ENCODE measurements around the gene HOMER2.
"Not testable (repeated sequence)": the region's sequence is repeated elsewhere in the genome, so short reads cannot be mapped to it uniquely, and the experiment has no call there.

The HOMER2 gene

DNA sequence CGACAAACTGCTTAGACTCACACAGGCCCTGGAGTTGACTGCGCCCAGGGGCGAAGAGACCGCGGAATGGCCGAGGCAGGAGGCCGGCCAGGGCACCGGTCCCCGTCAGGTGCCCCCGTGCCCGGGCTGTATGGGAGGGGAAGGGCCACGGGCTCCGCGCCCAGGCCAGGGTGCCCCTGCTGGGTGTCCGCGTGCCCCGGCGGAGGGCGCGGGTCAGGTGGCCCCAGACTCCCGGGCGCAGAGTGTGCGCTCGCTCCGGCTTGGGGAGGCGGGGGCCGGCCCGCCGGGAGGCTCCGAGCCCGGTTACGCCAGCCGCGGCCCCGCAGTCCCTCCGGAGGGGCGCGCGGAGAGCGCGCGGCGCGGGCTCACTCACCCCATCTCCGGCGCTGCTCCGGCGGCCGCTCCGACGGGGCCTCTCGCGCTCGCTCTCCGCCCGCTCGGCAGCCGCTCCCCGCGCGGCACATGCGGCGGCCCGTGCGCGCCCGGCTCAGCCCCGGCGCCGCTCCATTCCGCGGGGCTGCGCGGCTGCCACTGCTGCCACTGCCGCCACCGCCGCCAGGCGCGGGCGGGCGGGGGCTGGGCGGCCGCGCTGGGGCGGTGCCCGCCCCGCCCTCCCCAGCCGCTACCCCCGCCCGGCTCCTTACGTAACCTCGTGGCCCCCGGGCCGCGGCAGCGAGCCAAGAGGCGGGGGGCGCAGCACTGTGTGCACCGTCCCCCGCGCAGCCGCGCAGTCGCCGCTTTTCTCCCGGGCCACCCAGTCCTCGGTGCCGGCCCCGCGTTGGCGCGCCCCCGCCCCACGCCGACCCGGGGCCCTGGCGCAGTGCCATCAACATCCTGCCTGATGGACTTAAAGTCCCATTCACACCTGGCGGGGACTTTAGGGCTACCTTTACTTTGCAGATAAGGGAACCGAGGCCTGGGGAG is at the start of gene HOMER2:
Gene HOMER2 (minus strand): TSS at position 563 of the 924 bp plus-strand sequence. CDS start 185 bp downstream, at position 378.
- no peak for DNase-seq

DNA sequence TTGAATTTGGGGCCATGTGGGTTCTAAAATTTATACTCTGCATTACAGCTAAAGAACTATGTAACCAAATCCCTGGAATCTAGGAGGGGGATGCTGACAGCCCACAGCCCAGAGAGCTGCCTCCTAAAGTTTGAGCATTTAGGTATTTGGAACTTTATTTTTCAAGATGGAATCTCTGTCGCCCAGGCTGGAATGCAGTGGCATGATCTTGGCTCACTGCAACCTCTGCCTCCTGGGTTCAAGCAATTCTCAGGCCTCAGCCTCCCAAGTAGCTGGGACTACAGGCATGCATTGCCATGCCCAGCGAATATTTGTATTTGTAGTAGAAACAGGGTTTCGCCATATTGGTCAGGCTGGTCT is 48.1 kb upstream of the HOMER2 start:
- not testable (repeated sequence) for DNase-seq

DNA sequence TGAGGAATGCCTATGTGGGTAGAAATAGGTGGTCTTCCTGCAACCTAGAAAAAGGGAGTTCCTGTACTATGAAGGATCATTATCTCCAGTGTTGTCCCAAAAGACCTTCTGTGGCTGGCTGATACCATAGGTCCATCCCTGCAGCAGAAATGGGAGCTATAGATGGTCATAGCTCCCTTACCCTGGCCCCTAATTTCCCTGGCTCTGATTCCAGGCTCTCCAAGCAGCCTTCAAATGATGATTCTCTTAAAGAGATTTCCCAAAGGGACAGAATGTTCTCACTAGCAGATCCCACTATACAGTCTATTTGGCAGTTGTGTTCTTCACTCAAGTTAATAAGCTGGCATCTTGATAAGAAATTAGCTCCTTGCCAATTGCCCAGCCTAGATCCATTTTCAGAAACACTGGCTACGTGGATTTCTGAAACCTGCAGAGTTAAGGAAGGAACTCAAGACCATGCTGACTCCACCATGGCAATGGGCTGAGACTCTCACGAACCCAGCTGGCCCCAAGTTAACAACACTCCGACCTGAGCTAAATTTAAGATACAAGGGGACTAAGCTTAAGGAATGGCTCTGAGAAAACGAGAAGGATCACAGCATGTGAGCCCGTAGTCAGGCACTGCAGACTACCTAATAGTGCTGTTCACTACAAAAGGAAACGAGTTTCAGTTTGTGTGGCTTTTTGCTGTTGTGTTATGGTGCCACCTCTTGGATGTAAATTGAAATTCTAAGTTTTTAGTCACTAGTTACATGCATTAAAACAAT is 47.6 kb upstream of the HOMER2 start:
- peak; percentile 9 for DNase-seq

DNA sequence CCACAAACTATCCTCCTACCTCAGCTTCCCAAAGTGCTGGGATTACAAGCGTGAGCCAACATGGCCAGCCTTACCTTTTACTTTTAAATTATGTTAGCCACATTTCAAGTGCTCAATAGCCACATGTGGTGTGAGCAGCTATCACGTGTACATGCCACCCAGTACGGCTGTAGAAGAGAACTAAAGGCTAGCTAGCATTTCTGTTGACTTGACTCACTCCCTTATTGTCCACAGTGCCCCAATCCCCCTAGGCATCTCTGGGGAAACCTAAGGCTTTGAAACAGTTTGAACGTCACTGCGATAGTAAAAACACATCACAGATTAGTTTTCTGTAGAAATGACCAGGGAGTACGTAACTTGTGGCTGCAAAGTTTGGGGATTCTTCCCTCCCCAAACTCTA is 46.9 kb upstream of the HOMER2 start:
- DNase-seq = no peak

DNA sequence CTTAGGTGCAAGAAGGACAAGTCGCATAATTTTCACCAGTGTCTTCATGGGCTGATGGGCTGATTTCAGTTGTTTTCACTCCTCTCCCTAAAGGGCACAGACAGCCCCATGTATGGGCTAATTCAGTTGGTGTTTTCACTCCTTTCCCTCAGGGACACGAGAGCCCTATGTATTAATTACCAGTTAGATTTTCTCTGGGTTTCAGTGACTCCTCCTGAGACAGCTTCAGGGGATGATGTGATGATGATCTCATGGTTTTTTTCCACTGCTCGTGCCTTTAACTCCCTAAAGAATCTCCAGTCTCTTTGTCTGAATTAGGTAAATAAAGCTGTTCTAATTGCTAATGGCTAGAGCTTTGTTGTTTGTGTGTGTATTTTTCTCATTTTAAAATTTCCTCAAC is 43.4 kb upstream of the HOMER2 start:
- DNase-seq = no peak

DNA sequence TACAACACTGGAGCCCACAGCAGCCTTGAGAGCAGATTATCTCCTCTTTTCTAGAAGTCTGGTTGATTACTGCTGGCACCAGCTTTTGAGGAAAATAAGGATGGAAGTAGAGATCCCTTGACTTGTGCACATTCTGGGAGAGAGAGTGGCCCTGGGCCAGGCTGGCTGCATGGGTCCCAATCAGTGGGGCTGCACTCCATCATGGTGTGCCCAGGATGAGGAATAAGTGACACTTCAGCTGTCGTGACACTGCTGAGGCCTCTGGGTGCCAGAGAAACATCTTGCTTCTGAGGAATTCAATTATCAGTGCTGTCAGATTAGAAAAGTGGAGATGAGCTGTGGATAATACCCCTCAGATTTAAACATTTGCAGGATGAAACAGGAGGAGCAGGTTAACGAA is 42.6 kb upstream of the HOMER2 start:
- no peak for DNase-seq

DNA sequence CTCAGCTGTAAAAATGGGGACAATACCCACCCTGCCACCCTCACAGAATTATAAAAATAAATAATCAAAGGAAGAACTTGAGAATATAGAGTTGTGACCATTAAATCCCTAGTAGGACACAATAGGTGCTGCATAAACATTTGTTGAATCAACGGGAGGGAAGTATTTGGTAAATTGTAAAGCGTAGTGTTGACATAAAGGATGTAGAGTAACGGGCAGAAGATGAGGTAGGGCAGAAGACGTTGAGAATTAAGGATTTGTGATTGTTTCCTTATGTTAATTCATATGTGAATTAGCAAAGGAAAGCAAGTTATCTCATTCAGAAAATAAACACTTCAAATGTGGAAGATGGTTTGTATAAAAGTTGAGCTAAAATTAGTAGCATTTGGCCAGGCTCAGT is 40.6 kb upstream of the HOMER2 start:
- no peak for DNase-seq

DNA sequence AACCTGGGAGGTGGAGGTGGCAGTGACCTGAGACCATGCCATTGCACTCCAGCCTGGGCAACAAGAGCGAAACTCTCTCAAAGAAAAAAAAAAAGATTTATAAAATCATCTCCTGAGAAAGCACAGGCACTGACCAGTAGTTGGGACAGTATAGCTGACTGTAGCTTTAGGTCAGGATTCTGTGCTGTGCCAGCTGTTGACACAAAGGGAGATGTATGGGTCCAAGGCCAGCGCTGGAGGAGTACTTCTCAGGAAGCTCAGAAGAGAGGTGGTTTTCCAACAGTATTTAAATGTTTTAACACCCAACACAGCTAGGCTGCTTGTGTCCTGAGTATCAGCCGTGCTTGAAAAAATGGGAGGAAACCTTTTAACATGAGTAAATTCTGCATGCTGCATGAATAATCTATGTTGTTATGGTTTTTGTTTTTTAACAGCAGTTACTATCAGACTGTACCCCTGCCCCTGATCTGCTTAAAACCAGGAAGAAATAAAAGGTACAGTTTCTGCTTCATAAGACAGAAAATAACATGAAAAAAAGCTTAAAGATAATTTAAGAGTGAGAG is 40.0 kb upstream of the HOMER2 start:
- DNase-seq = no peak

DNA sequence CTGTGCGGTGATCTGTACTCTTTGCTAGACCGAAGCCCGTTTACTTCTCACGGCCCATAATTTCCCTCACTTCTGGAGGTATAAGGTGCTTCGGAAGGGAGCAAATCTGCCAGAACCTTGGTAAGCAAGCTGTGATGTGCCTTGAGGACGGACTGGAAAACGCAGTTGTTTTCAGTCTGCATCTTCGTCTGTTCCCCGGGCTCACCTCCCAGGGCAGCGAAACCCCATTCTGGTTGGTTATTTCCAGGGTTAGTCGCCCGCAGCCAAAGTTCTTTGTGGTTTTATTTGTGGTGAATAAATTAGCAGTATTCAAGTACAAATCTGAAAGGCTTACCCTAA is 33.9 kb upstream of the HOMER2 start:
- DNase-seq = no peak

DNA sequence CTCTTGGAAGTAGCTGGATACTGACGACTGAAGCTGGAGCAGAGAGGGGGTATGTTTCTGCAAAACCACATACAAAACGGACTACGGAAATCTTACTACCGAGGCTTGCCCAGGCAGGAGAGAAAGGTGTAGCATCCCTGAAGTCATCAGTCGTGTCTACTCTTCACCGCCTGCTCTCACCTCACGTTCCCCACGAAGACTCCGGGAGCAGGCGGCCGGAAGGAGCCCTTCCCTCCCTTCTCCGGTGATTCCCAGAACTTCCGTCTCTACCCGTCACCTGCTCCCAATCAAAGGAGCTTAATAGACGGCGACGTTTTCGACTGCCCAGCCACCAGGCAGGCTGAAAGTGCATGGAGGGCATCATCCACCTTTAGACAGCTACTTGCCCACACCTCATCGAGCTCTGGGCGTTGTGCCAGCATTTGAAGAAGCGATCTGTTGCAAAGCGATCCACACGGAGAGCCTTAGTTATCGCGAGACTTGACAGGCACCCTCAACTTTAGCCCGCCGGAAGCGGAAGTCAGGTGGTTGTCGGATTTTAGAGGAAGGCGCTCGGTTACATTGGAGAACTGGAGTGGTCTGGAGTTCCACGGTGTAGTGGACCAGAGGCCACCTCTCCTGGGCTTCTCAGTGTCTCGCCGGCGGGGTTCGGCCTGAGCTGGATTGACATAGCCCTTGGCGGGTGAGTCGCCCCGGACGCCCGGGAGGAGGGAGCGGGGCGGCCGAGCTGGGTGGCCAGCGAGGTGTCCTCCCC is 33.3 kb upstream of the HOMER2 start, which contains the start of gene RAMAC:
Gene RAMAC (plus strand): TSS at position 523 of the 754 bp plus-strand sequence. CDS start 2,809 bp downstream, outside the sequence.
- DNase-seq = peak; percentile 84

DNA sequence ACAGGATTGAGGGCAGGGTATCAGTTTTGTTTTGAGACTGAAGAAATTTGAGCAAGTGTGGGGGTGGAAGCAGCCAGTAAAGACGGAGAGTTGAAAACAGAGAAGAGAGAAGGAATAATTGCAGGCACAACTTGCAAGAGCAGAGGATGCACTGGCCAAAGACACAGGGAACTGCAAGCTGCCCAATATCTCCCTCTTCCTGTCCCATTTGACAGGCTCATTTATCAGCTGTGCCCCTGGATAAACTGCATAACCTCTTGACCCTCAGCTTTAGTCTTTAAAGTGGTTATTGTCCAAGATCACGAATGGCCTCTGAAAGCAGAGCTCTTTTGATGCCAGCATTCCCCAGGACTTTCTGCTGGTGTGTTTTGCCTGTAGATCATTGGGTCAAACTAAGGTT is 28.5 kb upstream of the HOMER2 start:
- no peak for DNase-seq

DNA sequence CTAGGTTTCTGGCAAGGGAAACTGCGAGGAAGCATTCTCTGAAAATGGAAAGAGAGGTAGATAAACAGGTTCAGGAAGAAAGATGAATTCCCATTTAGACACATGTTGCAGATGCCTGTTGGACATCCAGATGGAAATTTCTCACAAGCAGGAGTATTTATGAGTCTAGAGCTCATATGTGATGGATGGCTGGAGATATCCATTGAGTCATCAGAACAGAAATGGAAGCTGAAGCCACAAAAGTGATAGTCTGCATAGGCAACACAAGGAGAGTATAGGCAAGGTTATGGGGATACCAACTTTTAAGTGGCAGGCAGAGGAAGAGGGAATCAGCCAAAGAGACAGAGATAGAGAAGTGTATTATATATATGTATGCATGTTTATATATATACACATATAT is 27.2 kb upstream of the HOMER2 start:
- DNase-seq = no peak

DNA sequence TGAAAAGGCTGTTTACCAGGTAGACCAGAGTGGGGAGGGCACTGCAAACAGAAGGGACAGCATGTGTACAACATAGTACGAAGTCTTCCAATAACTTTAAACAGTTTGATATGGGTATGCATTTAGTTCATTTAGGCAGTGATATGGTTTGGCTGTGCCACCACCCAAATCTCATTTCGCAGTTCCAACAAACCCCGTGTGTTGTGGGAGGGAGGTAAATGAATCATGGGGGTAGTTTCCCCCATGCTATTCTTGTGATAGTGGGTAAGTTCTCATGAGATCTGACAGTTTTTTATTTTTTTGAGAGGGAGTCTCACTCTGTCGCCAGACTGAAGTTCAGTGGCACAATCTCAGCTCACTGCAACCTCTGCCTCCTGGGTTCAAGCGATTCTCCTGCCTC is 25.9 kb upstream of the HOMER2 start:
- DNase-seq = no peak

DNA sequence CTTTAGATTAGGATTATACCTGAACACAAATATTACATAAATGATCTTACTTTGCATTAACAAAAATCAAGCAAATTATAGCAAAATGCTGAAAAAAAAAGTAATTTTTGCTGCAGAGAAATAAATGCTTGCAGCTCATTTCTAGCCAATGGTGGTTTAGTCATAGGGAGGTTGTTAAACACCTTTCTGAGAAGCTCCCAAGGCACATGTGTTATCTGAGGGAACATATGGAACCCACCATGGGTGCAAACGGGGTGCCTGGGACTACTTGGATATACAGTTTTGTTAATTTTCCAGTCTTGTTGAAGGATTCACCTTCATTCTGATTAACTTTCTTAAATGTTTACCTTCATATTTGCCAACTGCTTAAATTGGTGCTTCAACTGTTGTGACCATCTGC is 24.6 kb upstream of the HOMER2 start:
- DNase-seq = no peak

DNA sequence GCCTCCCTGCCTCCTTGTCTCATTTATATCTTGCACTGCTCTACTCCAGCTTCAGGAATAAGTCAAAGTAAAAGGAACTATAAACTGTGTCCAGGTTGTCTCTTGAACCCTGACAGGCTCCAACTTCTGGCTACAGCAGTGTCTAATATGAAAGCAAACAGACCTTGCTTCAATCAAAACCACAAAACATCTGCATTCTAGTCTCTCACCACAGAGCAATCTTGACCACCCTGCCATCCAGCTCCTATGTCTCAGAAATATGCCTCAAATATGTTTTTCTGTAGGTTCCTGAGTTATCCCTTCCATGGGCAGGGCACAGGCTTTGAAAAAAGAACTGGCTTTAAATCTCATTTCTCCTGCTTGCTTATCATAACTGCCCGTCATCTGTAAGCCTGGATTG is 20.5 kb upstream of the HOMER2 start:
- no peak for DNase-seq

DNA sequence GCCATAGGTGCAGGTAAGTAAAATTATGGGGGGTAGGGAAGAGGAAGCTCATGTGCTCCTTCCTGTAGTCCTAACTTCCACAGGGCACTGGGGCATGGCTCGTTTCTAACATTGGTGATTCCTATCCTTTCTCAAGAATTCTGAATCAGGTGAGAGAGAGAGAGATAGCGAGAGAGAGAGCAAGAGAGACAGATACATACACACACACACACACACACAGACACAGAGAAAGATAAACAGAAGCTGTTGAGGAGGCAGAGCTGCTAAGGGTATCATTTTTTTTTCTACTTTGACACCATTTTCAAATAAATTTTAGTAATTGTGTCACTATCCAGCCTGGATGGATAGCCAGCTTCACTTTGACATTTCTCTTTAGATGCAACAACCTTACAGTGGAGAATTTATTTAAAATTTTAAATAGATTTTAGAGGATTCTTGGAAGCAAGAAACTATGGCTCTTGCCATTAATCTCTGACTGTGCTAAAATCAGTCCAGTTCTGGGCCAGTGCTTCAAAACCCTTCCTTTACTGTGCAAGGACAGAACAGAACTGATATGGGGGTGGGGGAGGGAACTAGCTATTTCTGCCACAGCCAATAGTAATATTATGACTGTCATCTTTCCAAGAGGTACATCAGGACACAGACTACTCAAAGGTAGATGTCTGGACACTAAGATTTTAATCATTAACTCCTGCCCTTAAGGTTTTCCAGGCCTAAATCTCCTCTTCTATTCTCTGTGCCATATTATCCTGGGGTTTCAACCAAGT is 18.9 kb upstream of the HOMER2 start:
- DNase-seq = no peak

DNA sequence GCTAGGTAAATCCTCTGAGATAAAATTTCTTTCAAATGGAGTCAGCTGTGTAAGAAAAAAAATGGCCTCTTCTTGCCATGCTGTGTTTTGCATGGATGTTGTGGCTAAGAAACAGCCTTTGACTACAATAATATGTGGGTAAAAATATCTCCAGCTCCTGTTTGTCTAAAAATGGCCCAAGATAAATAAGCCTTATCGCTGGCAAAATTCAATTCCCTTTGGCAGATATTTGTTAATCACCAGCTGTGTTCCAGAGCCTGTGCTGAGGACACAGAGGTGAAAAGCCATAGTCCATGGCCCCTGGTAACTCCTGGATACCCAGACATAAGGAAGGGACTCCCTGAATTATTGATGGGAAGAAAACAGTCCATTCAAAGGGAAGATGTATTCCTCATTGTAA is 18.2 kb upstream of the HOMER2 start:
- no peak for DNase-seq

DNA sequence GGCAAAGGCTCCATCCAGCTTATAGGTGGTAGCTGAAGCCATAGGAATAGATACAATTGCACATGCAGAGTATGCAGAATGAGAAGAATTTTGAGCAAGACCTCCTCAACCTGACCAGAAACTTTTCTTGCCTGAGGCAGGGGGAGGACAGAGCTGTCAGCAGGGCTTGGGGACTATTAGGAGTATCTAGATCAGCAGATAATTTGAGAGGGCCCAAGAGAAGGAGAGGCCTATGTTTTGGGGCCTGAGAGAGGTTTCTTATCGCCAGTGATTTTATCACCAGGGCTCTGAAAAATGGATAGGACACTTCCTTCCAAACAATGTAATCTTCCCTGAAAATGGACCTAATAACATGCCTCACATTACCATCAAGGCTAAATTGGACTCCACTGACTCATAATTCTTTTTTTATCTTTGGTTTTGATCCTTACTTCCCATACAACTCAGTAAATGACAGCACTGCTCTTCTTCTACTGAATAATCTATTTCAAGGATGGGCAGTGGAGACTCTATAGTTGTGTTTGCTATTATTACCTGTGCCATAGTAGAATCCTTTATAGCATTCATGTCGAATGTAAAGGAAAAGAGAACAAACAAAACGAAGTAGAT is 17.7 kb upstream of the HOMER2 start:
- no peak for DNase-seq

DNA sequence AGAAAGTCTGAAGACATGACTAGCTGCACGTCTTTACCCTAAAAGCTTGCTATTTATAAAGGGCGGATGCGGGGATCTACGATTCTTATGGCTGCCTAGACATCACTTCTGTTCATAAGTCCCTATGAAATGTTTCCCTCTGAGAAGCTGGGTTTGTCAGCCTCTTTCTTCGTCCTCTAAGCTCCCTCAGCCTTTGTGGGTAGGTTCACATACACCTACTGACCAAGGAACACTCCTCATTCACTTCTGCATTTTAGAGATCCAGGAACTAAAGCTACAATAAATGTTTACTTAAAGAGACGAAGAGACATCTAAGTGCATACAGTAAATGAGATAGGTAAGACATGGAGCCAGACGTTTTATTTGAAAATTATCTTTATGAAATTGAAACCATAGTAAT is 16.8 kb upstream of the HOMER2 start:
- no peak for DNase-seq

DNA sequence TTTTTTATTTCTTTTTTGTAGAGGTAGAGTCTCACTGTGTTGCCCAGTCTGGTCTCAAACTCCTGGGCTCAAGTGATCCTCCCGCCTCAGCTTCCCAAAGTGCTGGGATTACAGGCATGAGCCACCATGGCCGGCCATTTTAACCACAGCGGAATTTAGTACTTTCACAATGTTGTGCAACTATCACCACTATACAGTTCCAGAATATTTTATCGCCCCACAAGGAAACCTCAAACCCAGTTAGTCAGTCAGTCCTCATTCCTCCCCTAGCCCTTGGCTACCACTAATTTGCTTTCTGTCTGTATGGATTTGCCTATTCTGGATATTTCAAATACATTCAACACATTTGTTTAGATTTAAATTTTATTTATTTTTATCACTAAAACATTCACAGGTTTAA is 15.5 kb upstream of the HOMER2 start:
- no peak for DNase-seq

DNA sequence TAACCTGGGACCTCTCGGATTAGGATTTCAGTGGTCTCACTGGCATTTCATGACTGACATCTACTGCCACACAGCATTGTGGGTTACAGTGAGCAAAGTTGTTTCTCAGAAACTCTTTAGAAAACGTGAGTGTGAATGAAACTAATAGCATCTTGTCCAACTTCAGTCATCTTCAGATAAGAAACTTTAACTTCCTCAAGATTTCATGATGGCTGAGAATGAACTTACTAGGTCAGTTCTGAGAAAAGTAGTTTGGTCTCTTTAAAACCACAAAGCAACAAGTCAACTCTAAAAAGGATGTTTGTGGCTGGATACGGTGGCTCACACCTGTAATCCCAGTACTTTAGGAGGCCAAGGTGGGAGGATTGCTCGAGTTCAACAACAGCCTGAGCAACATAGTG is 14.2 kb upstream of the HOMER2 start:
- DNase-seq = no peak

DNA sequence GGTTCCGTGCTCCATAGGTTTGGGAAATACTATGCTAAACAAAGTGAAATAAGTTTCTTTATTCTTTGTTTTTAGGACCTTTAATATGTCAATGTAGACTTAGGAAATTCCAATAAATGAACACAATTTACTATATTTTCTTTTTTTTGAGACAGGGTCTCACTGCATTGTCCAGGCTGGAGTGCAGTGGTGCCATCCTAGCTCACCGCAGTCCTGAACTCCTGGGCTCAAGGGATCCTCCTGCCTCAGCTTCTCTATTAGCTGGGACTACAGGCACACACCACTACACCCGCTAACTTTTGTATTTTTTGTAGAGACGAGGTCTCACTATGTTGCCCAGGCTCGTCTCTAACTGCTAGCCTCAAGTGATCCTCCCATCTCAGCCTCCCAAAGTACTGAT is 12.4 kb upstream of the HOMER2 start:
- DNase-seq = no peak

Measured in NCI-H2081 treated with DMSO at 0.1 percent for 48 hours (cell line).